Skin of body (tissue), 2 donors: ENCODE measurements around the gene TRPC6. TPM values are rescaled to one million over a fixed set of nuclear protein-coding genes. Genes with fewer than 3 reads are reported as not detected.

Source experiments
- DNase-seq: peaks from one replicate; lab custom pipeline; 2025; lab: John Stamatoyannopoulos, UW
- total RNA-seq: library from RNA; depleted of rRNA; stranded (reverse); fragments of >200 nt; gene quantifications from one replicate; pipeline ENCODE4 v1.2.3, GENCODE V29; 2014

Gene TRPC6
- 34.8 TPM for total RNA-seq

DNA sequence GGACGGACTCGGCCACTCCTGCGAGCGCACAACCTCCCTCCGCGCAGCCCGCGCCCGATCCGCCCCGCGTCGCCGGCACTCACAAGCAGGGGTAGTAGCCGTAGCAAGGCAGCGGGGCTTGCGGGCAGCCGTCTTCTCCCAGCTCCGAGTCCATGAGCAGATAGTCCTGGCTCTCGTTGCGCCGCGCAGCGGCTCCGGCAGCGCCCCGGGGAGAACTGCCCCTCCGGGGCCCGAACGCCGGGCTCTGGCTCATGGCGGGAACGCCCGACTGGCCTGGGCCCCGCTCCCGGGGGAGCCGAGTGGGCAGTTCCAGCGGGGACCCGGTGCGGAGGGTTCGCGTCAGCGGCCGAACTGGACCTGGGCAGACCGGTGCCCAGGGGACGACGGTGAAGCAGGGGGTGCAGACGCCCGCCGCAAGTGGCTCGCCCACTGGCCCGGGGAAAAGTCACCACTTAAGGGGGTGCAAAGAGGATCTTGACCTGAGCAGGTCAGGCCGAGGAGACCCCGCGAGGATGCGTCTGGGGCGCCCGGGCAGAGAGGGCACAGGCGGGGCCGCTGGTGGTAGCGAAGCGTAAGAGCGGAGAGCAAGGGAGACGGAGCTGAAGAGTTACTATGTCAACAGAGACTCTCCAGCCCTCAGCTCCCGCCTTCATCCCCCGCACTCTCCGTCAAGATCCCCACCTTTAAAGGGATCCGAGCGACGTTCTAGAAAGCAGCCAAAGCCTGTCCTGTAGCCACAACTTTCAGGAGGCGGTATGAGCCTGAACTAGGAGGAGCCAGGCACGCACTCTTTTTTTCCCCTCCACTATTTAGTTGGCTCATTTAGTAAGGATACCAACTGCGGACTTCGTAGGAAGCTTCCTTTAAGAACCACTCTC lies at the start of gene TRPC6:
TSS of gene TRPC6 (minus strand) at position 757 of the 878 bp plus-strand sequence. CDS start at position 253, 504 bp downstream.
- DNase-seq: peak; percentile 31

DNA sequence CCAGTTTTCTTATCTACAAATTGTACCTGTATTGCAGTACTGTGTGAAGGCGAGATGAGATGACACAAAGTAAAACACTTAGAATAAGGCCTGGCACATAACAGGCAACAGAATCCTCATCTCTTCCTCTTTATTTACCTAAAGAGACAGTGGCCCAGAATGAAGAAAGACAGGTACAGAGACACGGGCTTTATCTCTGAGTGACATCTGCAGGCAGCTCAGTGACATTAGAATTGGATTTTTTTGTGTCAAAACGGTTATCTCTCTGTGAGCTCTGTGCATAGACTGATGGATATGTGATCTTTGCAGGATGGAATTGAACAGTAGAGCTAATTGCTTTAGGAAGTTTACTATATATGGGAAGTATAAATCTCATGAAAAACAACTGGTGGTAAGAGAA lies 36.2 kb upstream of the TRPC6 start:
- DNase-seq: no peak

DNA sequence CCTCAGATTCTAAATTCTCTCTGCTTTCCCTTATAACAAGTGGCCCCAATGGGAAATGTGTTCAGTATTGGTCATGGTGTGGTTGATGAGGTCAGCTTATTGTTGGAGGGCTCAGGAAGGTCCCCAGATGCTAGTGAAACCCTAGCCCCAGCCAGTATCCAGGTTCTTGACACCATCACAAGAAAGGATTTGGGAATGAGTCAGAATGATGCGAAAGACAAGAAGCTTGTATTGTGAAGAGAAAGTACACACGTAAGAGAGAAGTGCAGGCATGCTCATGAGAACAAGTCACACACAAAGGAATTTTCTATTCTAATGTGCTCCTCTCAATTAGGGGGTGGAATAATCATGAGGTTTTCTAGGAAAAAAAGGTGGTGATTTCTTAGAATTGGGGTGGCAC lies 34.9 kb upstream of the TRPC6 start:
- DNase-seq: no peak

DNA sequence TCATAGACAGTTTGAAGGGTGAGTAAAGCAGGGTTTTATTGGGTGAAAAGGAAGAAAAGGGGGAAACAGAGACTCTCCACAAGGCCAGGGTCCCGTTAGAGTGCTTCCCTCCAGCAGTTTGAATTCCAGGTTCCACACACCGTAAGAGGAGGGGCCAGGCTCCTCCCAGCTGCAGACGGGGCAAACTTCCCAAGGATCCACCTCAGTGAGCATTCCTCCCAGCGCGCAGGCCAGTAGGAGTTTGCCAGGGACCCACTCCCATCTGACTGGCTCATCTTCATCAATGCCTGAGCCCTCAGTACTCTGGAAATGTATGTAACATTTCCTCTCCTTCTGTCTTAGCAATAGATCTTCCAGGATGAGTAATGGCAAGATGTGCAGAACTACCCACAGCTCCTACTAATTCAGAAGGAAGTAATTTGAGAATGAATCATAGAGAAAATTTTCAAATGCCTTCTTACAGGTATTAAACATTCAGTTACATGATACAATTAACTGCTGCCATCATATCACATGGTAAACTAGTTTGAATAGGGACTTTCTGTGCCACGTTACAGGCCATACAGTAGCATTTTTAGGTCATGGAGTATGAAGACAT lies 34.0 kb upstream of the TRPC6 start:
- DNase-seq: no peak

DNA sequence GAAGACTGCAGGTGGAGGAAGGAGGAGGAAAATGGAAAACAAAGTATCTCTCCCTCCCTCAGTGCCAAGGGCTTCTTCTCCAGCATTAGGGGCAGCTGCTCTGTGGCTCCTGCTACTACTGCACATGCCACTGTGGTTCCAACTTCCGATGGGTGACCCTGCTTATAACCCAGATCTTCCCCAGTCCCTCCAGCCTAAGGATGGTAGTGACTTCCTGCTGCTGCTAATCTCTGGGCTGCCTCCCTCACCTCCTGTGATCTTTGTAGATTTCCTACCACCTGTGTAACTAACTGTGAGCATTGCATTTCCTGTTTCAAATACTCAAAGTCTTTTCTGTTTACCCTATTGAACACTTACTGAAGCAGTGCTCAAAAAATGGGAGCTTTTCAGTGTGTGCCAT lies 28.7 kb upstream of the TRPC6 start:
- DNase-seq: no peak

DNA sequence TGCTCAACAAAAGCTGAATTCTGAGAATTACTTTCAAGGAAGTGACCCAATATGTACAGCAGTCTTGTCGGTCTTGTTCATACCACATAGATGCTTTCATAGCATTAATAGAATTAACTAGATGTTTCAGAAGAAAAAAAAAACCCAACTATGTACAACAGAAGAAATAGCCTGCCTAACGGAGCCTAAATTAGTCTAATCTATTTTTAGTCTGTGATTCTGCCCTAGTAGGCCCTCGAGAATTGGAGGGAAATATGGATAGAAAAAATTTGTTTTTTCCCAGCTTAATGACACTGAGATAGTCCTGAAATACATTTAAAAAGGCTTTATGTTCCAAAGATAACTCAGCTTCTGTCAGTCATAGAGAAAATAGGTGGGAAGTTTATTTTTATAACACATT lies 17.1 kb upstream of the TRPC6 start:
- DNase-seq: no peak

DNA sequence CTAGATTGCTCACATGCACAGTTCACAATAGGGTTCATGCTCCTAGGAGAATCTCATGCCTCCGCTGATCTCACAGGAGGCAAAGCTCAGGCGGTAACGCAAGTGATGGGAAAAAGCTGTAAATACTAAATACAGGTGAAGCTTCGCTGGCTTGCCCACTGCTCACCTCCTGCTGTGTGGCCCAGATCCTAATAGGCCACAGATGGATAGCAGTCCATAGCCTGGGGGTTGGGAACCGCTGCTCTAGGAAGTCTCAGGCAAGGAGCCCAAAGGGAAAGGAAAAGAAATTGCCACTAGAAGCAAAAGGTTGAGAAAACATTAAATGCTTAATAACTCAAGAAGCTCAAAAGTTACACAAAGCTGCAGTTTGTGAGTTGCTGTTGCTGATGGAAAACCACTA lies 3.2 kb upstream of the TRPC6 start:
- no peak for DNase-seq

DNA sequence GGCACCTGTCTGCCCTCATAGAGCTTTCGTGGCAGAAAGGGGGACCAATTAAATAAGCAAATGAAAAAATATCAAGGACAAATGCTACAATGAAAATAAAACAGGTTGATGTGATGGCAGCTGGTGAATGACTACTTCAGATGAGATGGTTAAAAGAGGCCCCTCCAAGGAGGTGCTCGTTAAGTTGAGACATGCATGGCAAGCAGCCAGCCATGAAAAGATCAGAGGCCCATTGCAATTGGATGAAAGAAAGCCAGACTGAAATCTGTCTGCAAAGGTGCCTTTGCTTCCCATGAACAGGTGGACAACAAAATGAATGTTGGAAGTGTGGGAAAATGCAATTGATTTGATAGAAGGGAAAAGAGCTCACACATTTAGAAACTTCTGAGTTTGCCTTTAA lies 848 bp upstream of the TRPC6 start:
- DNase-seq: no peak

DNA sequence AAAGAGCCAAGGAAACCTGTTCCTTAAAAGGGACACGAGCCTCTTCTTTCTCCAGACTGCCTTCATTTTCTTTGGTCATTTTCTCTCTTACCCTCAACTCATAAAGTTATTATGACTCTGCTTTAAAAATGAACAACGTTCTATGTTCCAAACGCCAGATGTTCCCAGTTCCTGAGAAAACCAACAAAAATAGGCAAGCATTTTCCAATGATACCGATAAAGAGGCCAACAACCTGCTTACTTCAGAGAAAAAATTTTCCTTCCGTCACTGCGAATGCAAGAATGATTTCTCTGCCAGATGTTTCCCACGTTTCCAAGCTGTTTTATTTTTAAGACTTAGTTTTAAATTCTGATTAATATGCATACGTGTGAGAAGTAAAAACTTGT lies 315 bp upstream of the TRPC6 start:
- no peak for DNase-seq

DNA sequence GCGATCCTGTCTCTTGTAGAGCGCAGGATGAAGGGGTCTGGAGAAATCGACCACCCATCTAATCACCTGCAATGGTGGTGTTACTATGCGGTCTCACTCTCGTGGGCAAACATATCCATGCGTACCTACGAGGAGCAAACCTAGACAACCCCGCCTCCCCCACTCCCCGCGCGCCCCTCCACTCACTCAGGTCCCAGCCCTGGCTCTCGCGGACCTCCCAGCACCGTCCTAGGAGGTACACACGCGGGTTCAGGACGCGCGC lies 887 bp downstream of the TRPC6 start:
- no peak for DNase-seq

DNA sequence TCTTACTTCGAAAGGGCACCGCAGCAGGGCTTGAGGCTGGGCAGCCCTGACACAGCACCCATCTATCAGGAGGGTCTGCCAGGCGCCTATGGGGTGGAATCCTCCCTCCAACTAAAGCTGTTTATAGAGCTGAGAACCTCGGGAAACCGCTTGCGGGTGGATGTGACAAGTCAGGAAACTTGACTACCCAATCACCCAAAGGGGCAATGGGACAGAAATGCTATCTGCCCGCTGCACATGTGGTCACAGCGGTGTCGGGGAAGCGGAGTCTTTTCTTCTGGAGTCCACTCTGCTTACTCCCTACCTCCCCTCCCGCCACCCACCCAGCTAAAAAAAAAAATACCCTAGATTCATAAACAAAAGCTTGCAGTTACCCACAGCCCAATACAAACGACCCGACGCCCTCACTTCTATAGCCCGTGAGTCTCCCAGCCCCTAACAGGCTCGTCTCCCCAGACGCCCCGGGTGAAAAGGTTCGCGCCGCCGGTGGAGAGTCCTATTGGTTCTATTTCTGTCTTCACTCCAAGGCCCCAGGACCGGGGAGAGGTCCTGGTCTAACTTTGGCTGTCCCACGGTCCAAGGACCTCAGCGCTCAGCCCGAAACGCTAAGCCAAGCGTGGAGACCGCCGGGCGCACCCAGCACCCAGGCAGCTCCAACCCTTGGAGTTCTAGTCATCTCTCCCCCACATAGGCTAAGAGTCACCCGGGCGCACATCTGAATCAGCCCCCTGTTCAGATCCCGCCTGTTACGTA lies 1.4 kb downstream of the TRPC6 start:
- no peak for DNase-seq

DNA sequence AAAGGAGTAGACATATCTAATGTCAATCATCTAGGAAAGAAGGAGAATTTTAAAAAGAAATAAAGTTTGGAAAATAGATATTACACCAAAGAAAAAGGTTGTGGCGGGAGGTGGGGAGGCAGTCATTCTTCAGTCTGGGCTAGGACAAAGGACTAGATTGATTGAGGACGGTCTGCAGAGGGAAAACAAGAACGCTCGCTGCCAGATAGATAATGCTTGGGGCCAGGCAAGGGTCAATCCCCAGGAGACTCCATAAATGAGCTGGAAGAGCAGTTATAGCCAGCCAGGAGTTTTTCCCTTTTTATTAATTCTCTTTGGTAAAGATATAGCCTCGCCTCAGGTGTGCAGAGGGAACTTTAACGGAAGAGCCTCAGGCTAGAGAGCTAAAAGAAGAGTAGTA lies 6.3 kb downstream of the TRPC6 start:
- DNase-seq: no peak

DNA sequence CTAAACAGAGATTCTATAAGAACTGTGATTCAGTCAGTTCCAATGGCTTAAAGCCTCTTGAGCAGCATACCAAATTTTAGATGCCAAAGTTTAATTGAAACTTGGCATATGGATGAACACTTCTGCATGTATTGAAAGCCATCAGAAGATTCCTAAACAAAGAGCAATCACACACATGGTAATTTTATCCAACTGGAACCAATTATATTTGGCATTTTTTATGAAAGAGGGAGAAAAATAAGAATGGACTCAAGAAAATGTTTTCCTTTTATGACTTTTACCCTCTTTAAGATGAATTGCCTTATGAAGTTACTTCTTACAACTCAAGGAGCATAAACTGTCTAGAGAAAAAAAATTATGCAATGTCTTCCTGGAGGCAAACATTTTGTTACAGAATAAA lies 7.4 kb downstream of the TRPC6 start:
- peak; percentile 71 for DNase-seq

DNA sequence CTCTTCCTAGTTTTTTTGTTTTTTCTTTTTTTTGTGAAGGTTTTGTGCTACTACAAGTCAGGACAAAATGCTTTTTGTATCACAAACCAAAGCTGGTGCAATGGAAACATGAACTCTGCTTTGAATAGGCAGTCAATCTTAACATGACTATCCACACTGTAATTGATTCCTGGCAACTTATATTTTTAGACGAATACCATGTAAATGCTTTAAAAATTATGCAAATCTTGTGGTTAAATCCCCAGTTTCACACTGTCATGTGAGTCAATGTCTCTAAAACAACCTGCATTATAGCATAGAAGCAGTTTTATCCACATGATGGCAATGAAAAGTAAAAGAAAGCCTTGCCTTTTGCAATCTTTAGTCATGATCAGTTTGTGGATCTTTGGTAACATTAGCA lies 8.9 kb downstream of the TRPC6 start:
- no peak for DNase-seq

DNA sequence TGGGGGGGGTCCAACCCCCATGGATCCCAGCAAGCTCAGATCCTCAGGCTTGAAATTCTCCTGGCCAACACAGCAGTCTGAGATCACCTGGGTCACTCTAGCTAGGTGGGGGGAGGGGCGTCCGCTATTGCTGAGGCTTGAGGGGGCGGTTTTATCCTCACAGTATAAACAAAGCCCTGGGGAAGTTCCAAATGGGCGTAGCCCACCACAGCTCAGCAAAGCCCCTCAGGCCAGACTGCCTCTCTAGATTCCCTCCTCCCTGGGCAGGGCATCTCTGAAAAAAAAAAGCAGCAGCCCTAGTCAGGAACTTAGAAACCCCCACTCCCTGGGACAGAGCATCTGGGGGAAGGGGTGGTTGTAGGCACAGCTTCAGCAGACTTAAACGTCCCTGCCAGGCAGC lies 16.7 kb downstream of the TRPC6 start:
- no peak for DNase-seq

DNA sequence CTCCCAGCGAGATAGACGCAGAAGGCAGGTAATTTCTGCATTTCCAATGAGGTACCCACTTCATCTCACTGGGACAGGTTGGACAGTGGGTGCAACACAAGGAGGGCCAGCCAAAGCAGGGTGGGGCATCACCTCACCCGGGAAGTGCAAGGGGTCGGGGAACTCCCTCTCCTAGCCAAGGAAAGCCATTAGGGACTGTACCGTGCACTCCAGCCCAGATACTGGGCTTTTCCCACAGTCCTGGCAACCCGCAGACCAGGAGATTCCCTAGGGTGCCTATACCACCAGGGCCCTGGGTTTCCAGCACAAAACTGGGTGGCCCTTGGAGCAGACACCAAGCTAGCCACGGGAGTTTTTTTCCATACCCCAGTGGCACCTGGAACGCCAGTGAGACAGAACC lies 17.2 kb downstream of the TRPC6 start:
- no peak for DNase-seq

DNA sequence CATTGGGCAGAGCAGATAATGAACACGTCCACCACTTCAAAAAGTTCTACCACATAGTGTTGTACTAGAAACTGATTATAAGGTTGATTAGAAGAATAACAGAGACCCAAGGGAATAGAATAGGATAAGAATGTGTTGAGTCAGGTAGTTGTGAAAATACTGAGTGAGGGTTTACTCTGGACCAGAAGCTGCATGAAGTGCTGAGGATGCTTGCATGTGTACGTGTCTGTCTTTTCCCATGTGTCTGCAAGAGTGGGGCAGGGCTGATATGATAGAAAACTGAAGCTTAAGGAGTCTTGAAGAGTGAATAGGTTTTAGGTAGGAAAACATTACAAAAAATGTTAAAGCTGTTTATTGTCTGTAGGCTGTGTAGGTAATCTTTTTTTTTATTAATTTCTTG lies 20.6 kb downstream of the TRPC6 start:
- DNase-seq: no peak

DNA sequence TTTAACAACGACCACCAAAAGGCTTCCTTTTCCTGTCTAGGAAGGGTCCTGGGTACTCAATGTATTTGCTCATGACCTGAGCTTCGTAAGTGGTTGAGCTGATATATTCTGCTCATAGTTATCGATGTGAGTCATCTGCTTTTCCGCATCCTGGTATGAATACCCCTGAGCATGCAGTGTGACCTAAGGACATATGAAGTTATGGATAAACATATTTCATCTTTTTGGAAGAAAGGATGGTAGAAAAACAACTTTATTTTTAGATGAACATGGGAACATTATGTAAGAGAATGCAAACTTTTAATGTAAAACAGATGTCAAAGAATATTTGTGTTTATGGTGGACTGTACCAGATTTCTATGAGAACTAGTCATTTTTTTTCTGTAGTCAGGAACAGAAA lies 28.4 kb downstream of the TRPC6 start:
- peak; percentile 80 for DNase-seq

DNA sequence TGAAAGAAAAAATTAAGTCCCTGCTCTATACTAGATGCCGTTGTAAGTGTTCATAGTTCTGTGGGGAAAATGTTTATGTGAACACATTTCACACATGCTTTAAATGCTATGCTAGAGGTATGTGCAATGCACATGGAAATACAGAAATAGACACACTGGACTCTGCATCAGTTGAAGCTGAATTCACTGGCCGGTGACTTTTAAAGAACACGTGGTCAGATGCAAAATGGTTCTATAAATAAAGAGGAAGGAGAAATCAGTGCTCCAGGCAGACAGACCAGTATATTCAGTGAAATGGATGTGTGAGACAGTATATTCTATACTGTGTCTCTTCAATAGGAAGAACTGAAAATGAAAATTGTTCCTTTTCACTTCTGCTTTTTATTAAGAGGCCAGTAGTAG lies 29.9 kb downstream of the TRPC6 start:
- no peak for DNase-seq

DNA sequence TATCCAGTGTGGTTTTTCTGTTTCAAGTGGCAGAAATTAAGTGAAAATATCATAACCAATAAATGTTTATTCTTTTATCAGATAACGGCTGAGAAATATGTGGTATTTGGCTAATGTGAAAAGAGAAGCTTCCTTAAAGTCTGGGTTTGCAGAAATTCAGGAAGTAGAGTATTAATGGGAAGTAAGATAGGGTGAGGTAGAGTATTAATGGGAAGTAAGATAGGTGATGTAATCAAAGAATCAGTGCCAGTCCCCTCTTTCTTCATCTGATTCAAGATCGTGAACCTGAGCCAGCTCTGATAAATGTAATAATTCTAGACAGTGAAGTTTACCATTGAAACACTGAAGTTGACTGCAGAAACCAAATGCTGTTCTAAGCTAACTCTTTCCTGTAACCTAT lies 30.9 kb downstream of the TRPC6 start:
- DNase-seq: no peak

DNA sequence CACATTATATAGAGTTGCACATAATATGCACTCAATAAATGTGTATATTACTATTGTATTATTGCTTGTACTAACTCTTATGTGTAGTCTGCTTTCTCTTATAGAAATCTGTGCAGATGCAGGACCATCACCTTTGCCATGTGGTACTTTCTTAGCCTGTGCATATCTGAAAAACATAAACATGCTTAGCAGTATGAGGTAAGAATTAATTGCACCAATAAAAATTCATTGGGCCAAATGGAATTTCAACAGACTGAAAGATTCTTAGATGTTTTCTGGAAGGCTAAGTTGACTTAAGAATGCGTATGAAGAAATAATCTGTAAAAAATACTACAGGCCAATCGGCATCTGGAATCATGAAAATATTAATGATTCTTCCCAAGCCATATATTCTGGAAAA lies 55.3 kb downstream of the TRPC6 start:
- no peak for DNase-seq

DNA sequence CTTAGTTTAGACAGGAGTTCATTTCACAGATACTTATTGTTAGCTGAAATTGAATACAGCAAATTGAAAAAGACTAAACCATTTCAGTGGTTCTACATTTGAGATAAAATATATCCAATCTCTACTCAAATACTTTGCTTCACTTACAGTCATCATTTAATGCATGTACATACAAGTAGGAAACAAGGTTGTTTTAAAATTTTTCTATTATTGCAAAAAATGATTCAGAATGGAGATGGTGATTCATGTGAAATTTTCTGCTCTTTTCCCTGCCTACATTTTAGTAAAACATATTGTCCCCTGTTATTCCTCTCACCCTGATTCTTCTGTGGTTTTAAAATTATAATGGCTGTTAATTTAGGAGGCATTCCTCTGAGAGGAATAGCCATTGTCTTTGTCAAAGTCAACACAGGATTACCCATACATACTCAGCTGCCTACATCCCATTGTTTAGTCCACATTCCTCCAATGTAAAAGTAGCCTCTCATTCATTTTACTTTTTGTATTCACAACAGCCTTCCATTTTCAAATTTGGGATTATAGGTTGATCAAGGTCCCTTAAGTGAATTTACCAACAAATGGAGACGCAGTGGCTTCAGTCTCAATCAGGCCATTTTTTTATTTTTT lies 60.1 kb downstream of the TRPC6 start:
- DNase-seq: no peak
